ENCODE results near the gene RANBP3L. TPM values are rescaled to one million over a fixed set of nuclear protein-coding genes. Genes with fewer than 3 reads are reported as not detected.

Gene RANBP3L
- total RNA-seq, 1 experiment from 2014 or later = not detected

- no CpG with 5 or more reads among the region's 1 CpG for WGBS (ENCODE audit: extremely low coverage, insufficient read length, low lambda C conversion rate)
Observed at GRCh38 chr5:36243653-36244052, 58.0 kb downstream of the RANBP3L start.

More at GRCh38 chr5:36243653-36244052, 58.0 kb downstream of the RANBP3L start:
- no peak for DNase-seq
- H3K18ac ChIP-seq (ENCODE audit: insufficient read length, low read depth, low read length) = no peak overlapping the region
- H3K79me2 ChIP-seq (ENCODE audit: insufficient read depth, low read length) = no peaks in the 10 kb centered on the region
- peaks cover 16% of the 10 kb centered on the region for H3K27me3 Mint-ChIP-seq (ENCODE audit: low read depth)
- H4K8ac ChIP-seq (replicated peaks; ENCODE audit: insufficient read length, low read depth, low read length) = no peak overlapping the region
- H4K20me1 ChIP-seq (ENCODE audit: control insufficient read depth, insufficient read depth, insufficient read length) = no peaks in the 10 kb centered on the region
- no peak overlapping the region; a peak in 1 of 7 replicates for H3K27ac Mint-ChIP-seq
- no peak overlapping the region for H2AFZ ChIP-seq (ENCODE audit: low read length)
- no peak overlapping the region for H2AK5ac ChIP-seq (ENCODE audit: insufficient read length, low read length)
- H3K56ac ChIP-seq (ENCODE audit: insufficient read length, low read depth, low read length) = no peak overlapping the region
- no peak overlapping the region for H3K4me2 ChIP-seq (ENCODE audit: insufficient read depth, insufficient read length, low read length)
- no peaks in the 10 kb centered on the region for H3K9me3 ChIP-seq (ENCODE audit: control insufficient read depth, low read depth, low read length)
- H3K23me2 ChIP-seq (ENCODE audit: insufficient read length, low read depth, low read length, poor library complexity, severe bottlenecking) = no peaks in the 10 kb centered on the region
- no peak overlapping the region for H3K27ac ChIP-seq (ENCODE audit: insufficient read length, low read depth, low read length)
- H3K9ac ChIP-seq (ENCODE audit: extremely low read depth, insufficient read length, low read length) = no peak overlapping the region
- no peaks in the 10 kb centered on the region for H3K79me1 ChIP-seq (ENCODE audit: insufficient read depth, low read depth, low read length, poor library complexity, severe bottlenecking)
- no peak overlapping the region for H3K14ac ChIP-seq (ENCODE audit: insufficient read depth, low read length)
- H3K23ac ChIP-seq (ENCODE audit: insufficient read length, low read depth, low read length) = no peak overlapping the region
- no peak overlapping the region for H2BK15ac ChIP-seq (ENCODE audit: low read depth, low read length)
- H3K36me3 Mint-ChIP-seq (ENCODE audit: insufficient read depth in 1 of 3, low read depth in 3 of 3) = peaks cover 0 to 16% (median 2%) of the 10 kb centered on the region in 3 experiments; a peak in 3 of 7 replicates
- no peak overlapping the region for H3K4me3 Mint-ChIP-seq
- peaks cover 6 to 12% of the 10 kb centered on the region in 2 experiments; a peak in 3 of 5 replicates for H3K9me3 Mint-ChIP-seq
- no peak overlapping the region for H2BK5ac ChIP-seq (ENCODE audit: insufficient read length, low read length)
- no peak for TF ChIP-seq CTCF (conservative IDR thresholded peaks at IDR 0.05)
- no peak overlapping the region for H3T11ph ChIP-seq (ENCODE audit: low read length)
- no peaks in the 10 kb centered on the region; the same call in 1 of the 2 replicates for H3K27me3 ChIP-seq (ENCODE audit: insufficient read depth, low read length)
- no peak overlapping the region for H2BK20ac ChIP-seq (ENCODE audit: low read depth, low read length, poor library complexity, severe bottlenecking)
- H4K91ac ChIP-seq (ENCODE audit: insufficient read length, low read depth, low read length) = no peak overlapping the region
- H4K5ac ChIP-seq (ENCODE audit: insufficient read length, low read depth, low read length) = no peak overlapping the region
- H3K4me1 Mint-ChIP-seq = peaks cover 21 to 27% of the 10 kb centered on the region in 2 experiments
- no peak overlapping the region for H3K4ac ChIP-seq (ENCODE audit: low read depth, low read length)
- H2BK12ac ChIP-seq (ENCODE audit: insufficient read length, low read depth, low read length) = no peak overlapping the region
- H2BK120ac ChIP-seq (ENCODE audit: low read depth, low read length, poor library complexity, severe bottlenecking) = no peak overlapping the region
- no peaks in the 10 kb centered on the region for H3K4me1 ChIP-seq (ENCODE audit: insufficient read depth, low read length)
